OCI-M2 (cell line): ENCODE results near the gene KCNK16.

ENCODE experiments used
- DNase-seq: peaks from one replicate; lab custom pipeline; 2025; ENCODE audit not compliant: unreplicated experiment; lab: John Stamatoyannopoulos, UW

KCNK16 gene

GRCh38 chr6:39342692-39343395 is 20.3 kb upstream of the KCNK16 start:
- no peak for DNase-seq

- DNase-seq, result no peak
These were observed 19.4 kb upstream of the KCNK16 start for GRCh38 chr6:39341937-39342336.

- DNase-seq, result no peak
These were observed 18.9 kb upstream of the KCNK16 start for GRCh38 chr6:39341352-39341751.

GRCh38 chr6:39339868-39340550 is 17.5 kb upstream of the KCNK16 start:
- DNase-seq, result no peak

- no peak for DNase-seq
These were observed 16.8 kb upstream of the KCNK16 start for GRCh38 chr6:39339096-39339867.

- DNase-seq, result no peak
These were observed 15.9 kb upstream of the KCNK16 start for GRCh38 chr6:39338397-39338796.

- no peak for DNase-seq
These were observed 13.5 kb upstream of the KCNK16 start for GRCh38 chr6:39335780-39336545.

GRCh38 chr6:39333644-39334438 is 11.3 kb upstream of the KCNK16 start:
- no peak for DNase-seq

- no peak for DNase-seq
These were observed 8.0 kb upstream of the KCNK16 start for GRCh38 chr6:39330476-39330875.

GRCh38 chr6:39330057-39330456 is 7.6 kb upstream of the KCNK16 start:
- DNase-seq, result no peak

- no peak for DNase-seq
These were observed 5.6 kb upstream of the KCNK16 start for GRCh38 chr6:39328066-39328465.

- no peak for DNase-seq
These were observed 5.0 kb upstream of the KCNK16 start for GRCh38 chr6:39327507-39327906.

- no peak for DNase-seq
These were observed 741 bp downstream of the KCNK16 start for GRCh38 chr6:39321761-39322160.

GRCh38 chr6:39320363-39320984 is 2.0 kb downstream of the KCNK16 start:
- DNase-seq, result no peak

- DNase-seq, result no peak
These were observed 2.7 kb downstream of the KCNK16 start for GRCh38 chr6:39319621-39320362.

GRCh38 chr6:39317256-39317655 is 5.2 kb downstream of the KCNK16 start:
- DNase-seq, result no peak

GRCh38 chr6:39314273-39314795 is 8.2 kb downstream of the KCNK16 start, which contains the start of gene KCNK17:
KCNK17 (minus strand) TSS chr6:39314419; CDS start chr6:39314320, 99 bp downstream.
- no peak for DNase-seq

GRCh38 chr6:39313526-39314272 is 8.8 kb downstream of the KCNK16 start:
- DNase-seq, result no peak
